ENCODE data around the gene TPRKB.
"Not testable (repeated sequence)": the region's sequence is repeated elsewhere in the genome, so short reads cannot be mapped to it uniquely, and the experiment has no call there.

TPRKB gene

DNA sequence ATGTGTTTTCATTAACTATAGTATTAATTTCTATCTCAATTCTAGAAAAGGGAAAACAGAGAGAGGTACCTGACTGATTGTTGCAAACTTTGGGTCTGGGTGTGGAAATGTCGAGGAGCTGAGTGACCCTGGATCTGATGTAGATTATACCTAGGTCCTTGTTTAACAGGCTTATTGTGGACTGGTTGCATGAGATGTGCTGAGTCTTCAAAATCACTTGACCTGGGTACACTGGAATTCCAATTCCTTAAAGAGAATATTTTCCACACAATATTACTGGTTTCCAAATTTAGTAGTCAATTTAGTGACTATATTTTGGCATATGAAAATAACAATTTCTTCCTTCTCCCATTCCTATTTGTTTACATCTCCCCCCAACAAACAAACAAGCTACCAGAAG, 29.2 kb upstream of the TPRKB start:
- H3K9ac ChIP-seq (ENCODE audit: low read length), result no peak overlapping the region
- H3K27ac ChIP-seq (ENCODE audit: low read depth, low read length), result no peak overlapping the region
- no peaks in the 10 kb centered on the region for H3K4me1 ChIP-seq (ENCODE audit: insufficient read depth, low read length)
- peaks cover 58% of the 10 kb centered on the region for H3K36me3 ChIP-seq (ENCODE audit: insufficient read depth, low read length)
- H3K4me3 ChIP-seq (ENCODE audit: low read depth in 1 of 2, low read length in 2 of 2), result no peak overlapping the region
- H3K27me3 ChIP-seq (ENCODE audit: control insufficient read depth in 1 of 2, insufficient read depth in 2 of 2, low read length in 2 of 2), result no peaks in the 10 kb centered on the region
- H3K9me3 ChIP-seq (ENCODE audit: low read length), result no peaks in the 10 kb centered on the region

DNA sequence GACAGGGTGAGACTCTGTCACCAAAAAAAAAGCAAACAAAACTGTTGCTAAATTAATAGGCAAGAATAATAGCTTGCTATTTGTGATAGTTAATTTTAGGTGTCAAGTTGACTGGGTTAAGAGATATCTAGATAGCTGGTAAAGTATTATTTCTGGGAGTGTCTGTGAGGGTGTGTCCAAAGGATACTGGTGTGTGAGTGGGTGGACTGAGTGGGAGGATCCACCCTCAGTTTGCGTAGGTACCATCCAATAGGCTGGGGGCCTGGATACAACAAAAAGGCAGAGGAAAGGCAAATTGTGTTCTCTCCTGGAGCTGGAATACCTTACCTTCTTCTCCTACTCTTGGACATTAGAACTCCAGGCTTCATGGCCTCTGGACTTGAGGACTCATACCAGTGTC, 27.8 kb upstream of the TPRKB start:
- peaks cover 66% of the 10 kb centered on the region for H3K36me3 ChIP-seq (ENCODE audit: insufficient read depth, low read length)
- no peaks in the 10 kb centered on the region for H3K9me3 ChIP-seq (ENCODE audit: low read length)
- no peak overlapping the region for H3K27ac ChIP-seq (ENCODE audit: low read depth, low read length)
- no peak overlapping the region for H3K9ac ChIP-seq (ENCODE audit: low read length)
- H3K4me3 ChIP-seq (ENCODE audit: low read depth in 1 of 2, low read length in 2 of 2), result no peak overlapping the region
- H3K4me1 ChIP-seq (ENCODE audit: insufficient read depth, low read length), result peaks cover under 1% of the 10 kb centered on the region
- H3K27me3 ChIP-seq (ENCODE audit: control insufficient read depth in 1 of 2, insufficient read depth in 2 of 2, low read length in 2 of 2), result no peaks in the 10 kb centered on the region

DNA sequence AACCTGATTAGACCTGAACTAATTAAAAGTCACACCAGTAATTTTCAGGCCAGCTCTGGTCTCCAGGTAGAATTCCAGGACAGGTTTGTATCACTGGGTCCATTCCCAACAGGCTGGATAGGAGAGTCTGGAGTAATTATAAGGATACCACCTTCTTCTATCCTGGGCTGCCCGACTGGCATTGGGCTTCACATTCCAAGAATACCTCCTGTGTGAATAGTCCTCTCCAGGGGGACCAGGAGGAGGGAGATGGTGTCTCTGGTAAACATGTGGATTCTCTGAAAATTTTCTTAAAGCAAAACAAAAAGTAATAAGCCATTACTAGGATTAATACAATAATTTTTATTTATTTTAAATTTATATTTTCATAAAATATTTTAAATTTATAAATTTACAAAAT, 25.4 kb upstream of the TPRKB start:
- Histone ChIP-seq H3K27ac (ENCODE audit: low read depth, low read length) (no peak overlapping the region), H3K36me3 (ENCODE audit: insufficient read depth, low read length) (peaks cover 58% of the 10 kb centered on the region), H3K4me1 (ENCODE audit: insufficient read depth, low read length) (peaks cover 12% of the 10 kb centered on the region), H3K4me3 (ENCODE audit: low read depth in 1 of 2, low read length in 2 of 2) (no peak overlapping the region), H3K27me3 (ENCODE audit: control insufficient read depth in 1 of 2, insufficient read depth in 2 of 2, low read length in 2 of 2) (no peaks in the 10 kb centered on the region), H3K9ac (ENCODE audit: low read length) (no peak overlapping the region), H3K9me3 (ENCODE audit: low read length) (no peaks in the 10 kb centered on the region)

DNA sequence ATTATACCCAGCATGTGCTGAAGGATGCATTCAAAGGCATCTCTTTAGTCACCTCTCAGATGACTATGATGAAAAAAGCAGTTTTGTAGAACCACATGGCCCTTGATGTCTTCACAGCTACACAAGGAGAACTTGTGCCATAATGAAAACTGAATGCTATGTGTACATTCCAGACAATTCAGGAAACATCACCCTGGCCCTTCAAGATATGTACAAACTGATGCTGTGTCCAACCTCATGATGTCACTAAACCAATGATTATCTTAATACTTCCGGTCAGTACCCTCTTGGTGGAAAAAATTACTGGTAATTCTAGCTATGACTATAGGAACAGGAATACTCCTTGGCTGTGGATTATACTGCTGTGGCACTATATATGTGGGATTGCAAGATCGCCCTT, 22.8 kb upstream of the TPRKB start:
- Histone ChIP-seq H3K9me3 (ENCODE audit: low read length) (no peaks in the 10 kb centered on the region), H3K36me3 (ENCODE audit: insufficient read depth, low read length) (peaks cover 49% of the 10 kb centered on the region), H3K9ac (ENCODE audit: low read length) (no peak overlapping the region), H3K4me3 (ENCODE audit: low read depth in 1 of 2, low read length in 2 of 2) (no peak overlapping the region), H3K27me3 (ENCODE audit: control insufficient read depth in 1 of 2, insufficient read depth in 2 of 2, low read length in 2 of 2) (no peaks in the 10 kb centered on the region), H3K27ac (ENCODE audit: low read depth, low read length) (no peak overlapping the region), H3K4me1 (ENCODE audit: insufficient read depth, low read length) (peaks cover 12% of the 10 kb centered on the region)

DNA sequence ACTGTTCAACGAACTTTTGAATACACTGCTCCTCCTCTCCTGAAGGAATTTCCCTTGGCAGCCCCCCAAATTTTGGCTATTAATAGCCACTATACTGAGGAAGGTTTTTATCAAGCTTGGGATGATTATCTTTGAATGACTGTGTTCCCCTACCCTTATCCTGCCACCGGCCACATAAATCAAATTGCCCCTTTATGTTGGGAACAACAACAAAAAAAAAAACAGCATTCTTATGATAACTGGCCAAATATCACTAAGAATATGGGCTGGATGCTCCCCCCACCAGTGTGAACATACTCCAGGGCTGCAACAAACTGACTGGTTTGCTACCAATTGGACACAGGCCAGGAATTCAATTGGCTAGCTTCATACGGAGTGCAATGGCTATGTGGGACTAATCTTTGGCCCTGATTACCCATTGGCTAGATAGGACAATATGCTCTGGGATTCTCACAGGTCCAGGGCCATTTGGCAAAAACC, 22.2 kb upstream of the TPRKB start:
- Histone ChIP-seq H3K36me3 (ENCODE audit: insufficient read depth, low read length) (peaks cover 44% of the 10 kb centered on the region), H3K9ac (ENCODE audit: low read length) (no peak overlapping the region), H3K27ac (ENCODE audit: low read depth, low read length) (no peak overlapping the region)

DNA sequence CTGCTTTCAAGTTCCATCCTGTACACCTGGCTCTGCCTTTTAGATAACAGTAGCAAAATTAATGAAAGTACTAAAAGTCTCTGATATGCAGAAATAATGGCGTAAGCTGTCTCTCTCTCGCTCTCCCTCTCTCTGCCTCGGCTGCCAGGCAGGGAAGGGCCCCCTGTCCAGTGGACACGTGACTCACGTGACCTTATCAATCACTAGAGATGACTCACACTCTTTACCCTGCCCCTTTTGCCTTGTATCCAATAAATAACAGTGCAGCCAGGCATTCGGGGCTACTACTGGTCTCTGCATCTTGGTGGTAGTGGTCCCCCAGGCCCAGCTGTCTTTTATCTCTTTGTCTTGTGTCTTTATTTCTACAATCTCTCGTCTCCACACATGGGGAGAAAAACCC, 17.2 kb upstream of the TPRKB start:
- H3K27ac ChIP-seq (ENCODE audit: low read depth, low read length); H3K4me3 ChIP-seq (ENCODE audit: low read depth in 1 of 2, low read length in 2 of 2); H3K9me3 ChIP-seq (ENCODE audit: low read length); H3K27me3 ChIP-seq (ENCODE audit: control insufficient read depth in 1 of 2, insufficient read depth in 2 of 2, low read length in 2 of 2); H3K4me1 ChIP-seq (ENCODE audit: insufficient read depth, low read length); H3K9ac ChIP-seq (ENCODE audit: low read length): not testable (repeated sequence)
- H3K36me3 ChIP-seq (ENCODE audit: insufficient read depth, low read length), result peaks cover 29% of the 10 kb centered on the region

More for the DNA sequence above, 22.2 kb upstream of the TPRKB start:
- no peaks in the 10 kb centered on the region for H3K9me3 ChIP-seq (ENCODE audit: low read length)
- H3K4me3 ChIP-seq (ENCODE audit: low read depth in 1 of 2, low read length in 2 of 2), result no peak overlapping the region
- H3K4me1 ChIP-seq (ENCODE audit: insufficient read depth, low read length), result peaks cover 12% of the 10 kb centered on the region
- no peaks in the 10 kb centered on the region for H3K27me3 ChIP-seq (ENCODE audit: control insufficient read depth in 1 of 2, insufficient read depth in 2 of 2, low read length in 2 of 2)

DNA sequence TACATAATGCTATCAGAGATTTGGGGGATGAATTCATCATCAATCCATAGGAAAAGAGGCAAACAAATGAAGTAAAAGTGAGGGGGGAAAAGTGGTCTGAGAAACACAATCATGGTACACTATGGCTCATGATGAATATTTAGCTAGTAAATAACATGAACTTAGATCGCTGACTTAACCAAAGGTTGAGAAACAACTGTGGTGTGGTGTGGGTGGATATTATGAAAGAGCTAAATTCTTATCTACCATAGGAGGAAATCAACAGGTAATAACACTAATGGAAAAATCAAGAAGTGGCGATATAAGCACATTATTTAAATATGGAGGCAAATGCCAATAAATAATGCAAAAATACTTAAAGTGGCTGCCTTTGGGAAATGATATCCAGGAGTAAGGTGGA, 12.2 kb upstream of the TPRKB start:
- Histone ChIP-seq H3K9me3 (ENCODE audit: low read length) (no peaks in the 10 kb centered on the region), H3K9ac (ENCODE audit: low read length) (no peak overlapping the region), H3K27me3 (ENCODE audit: control insufficient read depth in 1 of 2, insufficient read depth in 2 of 2, low read length in 2 of 2) (no peaks in the 10 kb centered on the region), H3K36me3 (ENCODE audit: insufficient read depth, low read length) (peaks cover 27% of the 10 kb centered on the region), H3K4me1 (ENCODE audit: insufficient read depth, low read length) (no peaks in the 10 kb centered on the region), H3K27ac (ENCODE audit: low read depth, low read length) (no peak overlapping the region), H3K4me3 (ENCODE audit: low read depth in 1 of 2, low read length in 2 of 2) (no peak overlapping the region)

DNA sequence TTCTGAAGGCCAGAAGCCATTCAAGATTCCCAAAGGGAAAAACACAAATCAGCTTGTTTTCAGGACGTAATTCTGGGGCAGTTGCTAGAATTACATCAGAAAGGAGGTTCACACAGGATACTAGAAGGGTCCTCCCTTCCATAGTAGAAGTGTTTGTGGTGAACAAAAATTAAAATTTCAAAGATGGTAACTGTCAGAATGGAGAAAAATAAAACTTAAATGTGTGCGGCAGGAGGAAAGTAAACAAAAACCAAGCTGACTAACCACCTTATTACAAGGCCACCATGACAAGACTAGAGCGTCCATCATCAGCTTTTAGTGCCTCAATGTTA, 9.7 kb upstream of the TPRKB start:
- no peak overlapping the region for H3K9ac ChIP-seq (ENCODE audit: low read length)
- peaks cover 26% of the 10 kb centered on the region for H3K36me3 ChIP-seq (ENCODE audit: insufficient read depth, low read length)
- H3K27ac ChIP-seq (ENCODE audit: low read depth, low read length), result no peak overlapping the region

DNA sequence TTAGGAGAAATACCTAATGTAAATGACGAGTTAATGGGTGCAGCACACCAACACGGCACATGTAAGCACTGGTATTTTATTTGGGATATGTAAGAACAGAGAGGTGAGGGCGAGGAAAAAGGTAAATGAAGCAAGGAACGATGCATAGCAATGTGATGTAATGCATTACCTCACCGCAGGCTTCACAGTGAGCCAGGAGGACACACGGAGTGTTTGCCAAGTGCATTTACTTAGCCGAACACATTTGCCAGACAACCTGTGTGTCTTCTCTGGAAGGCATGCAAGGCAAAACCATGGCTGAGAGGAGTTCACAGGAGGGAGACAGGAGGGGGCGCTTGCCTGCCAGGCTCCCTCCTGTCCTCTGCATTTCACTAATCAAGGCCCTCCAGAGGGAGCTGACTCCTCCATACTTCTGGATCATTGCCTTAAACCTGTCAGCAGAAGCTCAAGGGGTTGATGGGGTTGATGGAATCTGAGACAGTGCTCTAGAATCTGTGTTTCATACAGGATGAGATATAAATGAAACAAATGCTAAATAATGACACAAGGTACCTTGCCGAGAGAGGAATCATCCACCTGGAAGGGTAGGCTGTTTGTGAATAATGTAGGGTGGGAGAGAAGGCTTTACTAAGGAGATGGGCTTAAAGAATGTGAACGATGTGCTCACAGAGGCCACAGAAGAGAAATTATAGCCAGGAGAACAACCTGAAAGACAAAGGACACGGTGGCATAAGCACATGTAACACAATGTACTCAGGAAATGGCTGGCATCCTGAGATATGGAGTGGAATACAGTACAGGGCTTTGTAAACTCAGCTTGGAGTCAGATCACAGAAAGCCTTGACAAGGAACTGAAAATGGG, 9.1 kb upstream of the TPRKB start:
- Histone ChIP-seq H3K27me3 (ENCODE audit: control insufficient read depth in 1 of 2, insufficient read depth in 2 of 2, low read length in 2 of 2) (no peaks in the 10 kb centered on the region), H3K27ac (ENCODE audit: low read depth, low read length) (no peak overlapping the region), H3K4me1 (ENCODE audit: insufficient read depth, low read length) (no peaks in the 10 kb centered on the region), H3K9me3 (ENCODE audit: low read length) (no peaks in the 10 kb centered on the region), H3K36me3 (ENCODE audit: insufficient read depth, low read length) (peaks cover 30% of the 10 kb centered on the region), H3K9ac (ENCODE audit: low read length) (no peak overlapping the region), H3K4me3 (ENCODE audit: low read depth in 1 of 2, low read length in 2 of 2) (no peak overlapping the region)

More for the DNA sequence above, 9.7 kb upstream of the TPRKB start:
- no peak overlapping the region for H3K4me3 ChIP-seq (ENCODE audit: low read depth in 1 of 2, low read length in 2 of 2)
- no peaks in the 10 kb centered on the region for H3K9me3 ChIP-seq (ENCODE audit: low read length)
- H3K4me1 ChIP-seq (ENCODE audit: insufficient read depth, low read length), result no peaks in the 10 kb centered on the region
- no peaks in the 10 kb centered on the region for H3K27me3 ChIP-seq (ENCODE audit: control insufficient read depth in 1 of 2, insufficient read depth in 2 of 2, low read length in 2 of 2)

DNA sequence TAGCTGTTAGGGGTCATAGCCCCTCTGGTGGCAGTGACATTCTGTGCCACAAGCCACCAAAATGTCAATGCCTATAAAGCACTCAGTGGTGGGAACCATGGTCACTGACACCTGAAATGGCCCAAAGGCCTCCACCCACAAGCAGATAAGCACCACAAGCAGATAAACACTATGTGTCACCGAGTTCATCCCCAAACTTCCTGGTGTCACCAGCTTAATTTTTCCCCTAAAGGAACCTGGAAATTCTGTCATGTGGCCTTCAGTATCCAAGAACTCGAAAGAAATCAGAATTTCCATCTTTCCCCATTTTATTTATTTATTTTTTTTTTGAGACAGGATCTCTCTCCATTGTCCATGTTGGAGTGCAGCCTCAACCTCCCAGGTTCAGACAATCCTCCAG, 3.6 kb upstream of the TPRKB start:
- no peak overlapping the region for H3K4me3 ChIP-seq (ENCODE audit: low read depth in 1 of 2, low read length in 2 of 2)
- no peaks in the 10 kb centered on the region for H3K9me3 ChIP-seq (ENCODE audit: low read length)
- no peak overlapping the region for H3K9ac ChIP-seq (ENCODE audit: low read length)
- no peaks in the 10 kb centered on the region for H3K27me3 ChIP-seq (ENCODE audit: control insufficient read depth in 1 of 2, insufficient read depth in 2 of 2, low read length in 2 of 2)
- H3K36me3 ChIP-seq (ENCODE audit: insufficient read depth, low read length), result peaks cover 12% of the 10 kb centered on the region
- peaks cover 11% of the 10 kb centered on the region for H3K4me1 ChIP-seq (ENCODE audit: insufficient read depth, low read length)
- H3K27ac ChIP-seq (ENCODE audit: low read depth, low read length), result no peak overlapping the region

DNA sequence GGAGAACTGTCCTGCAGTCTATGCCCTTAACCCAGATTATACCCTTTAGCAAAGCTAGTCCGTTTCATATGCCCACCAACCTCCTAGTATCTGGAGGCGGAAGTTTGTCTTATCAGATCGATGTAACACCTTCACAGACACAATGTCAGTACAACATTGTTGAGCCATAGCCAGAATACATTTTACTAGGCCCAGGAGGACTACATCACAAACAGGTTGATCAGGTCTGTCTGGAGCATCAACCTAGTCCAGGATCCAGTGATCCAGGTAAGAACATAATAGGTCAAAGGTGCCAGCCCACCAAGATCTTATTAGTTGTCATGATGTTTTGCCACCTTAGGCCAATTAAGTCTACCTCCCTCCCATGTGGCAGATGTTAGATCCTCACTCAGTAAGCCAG, 2.0 kb upstream of the TPRKB start:
- H3K9me3 ChIP-seq (ENCODE audit: low read length), result no peaks in the 10 kb centered on the region
- no peaks in the 10 kb centered on the region for H3K27me3 ChIP-seq (ENCODE audit: control insufficient read depth in 1 of 2, insufficient read depth in 2 of 2, low read length in 2 of 2)
- H3K4me1 ChIP-seq (ENCODE audit: insufficient read depth, low read length), result peaks cover 11% of the 10 kb centered on the region
- H3K9ac ChIP-seq (ENCODE audit: low read length), result no peak overlapping the region
- peaks cover 9% of the 10 kb centered on the region for H3K36me3 ChIP-seq (ENCODE audit: insufficient read depth, low read length)
- no peak overlapping the region for H3K27ac ChIP-seq (ENCODE audit: low read depth, low read length)
- H3K4me3 ChIP-seq (ENCODE audit: low read depth in 1 of 2, low read length in 2 of 2), result no peak overlapping the region

DNA sequence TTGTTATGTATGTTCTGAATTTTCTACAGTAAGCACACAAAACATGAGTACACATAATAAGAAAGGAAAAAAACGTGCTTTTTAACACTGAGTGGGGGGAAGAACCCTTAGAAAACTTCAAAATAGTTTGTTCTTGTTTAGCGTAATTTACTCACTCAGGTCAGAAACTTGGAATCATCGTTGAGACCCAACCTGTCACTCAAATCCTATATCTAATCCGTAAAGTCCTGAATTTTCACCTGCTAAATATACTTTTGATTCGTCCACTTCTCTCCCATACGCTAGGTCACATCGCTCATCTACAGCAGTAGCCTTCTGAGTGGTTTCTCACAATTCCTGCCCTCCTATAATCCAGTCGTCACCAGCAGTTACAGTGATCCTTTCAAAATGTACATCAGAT, 767 bp downstream of the TPRKB start:
- peaks cover 14% of the 10 kb centered on the region for H3K36me3 ChIP-seq (ENCODE audit: insufficient read depth, low read length)
- H3K9ac ChIP-seq (ENCODE audit: low read length), result peak overlapping the region; percentile 85
- peak overlapping the region; percentile 73 for H3K27ac ChIP-seq (ENCODE audit: low read depth, low read length)
- no peaks in the 10 kb centered on the region for H3K9me3 ChIP-seq (ENCODE audit: low read length)
- peaks cover 11% of the 10 kb centered on the region for H3K4me1 ChIP-seq (ENCODE audit: insufficient read depth, low read length)
- no peaks in the 10 kb centered on the region for H3K27me3 ChIP-seq (ENCODE audit: control insufficient read depth in 1 of 2, insufficient read depth in 2 of 2, low read length in 2 of 2)
- H3K4me3 ChIP-seq (ENCODE audit: low read depth in 1 of 2, low read length in 2 of 2), result peak overlapping the region; percentile 84 to 99
